ENCODE data around the gene RBM47.

GRCh38 chr4:40412388-40412787 lies 217.3 kb downstream of the RBM47 start:
- TF ChIP-seq CTCF (IDR thresholded peaks at IDR 0.05) (no peak), POLR2A (IDR thresholded peaks at IDR 0.05) (no peak)

Data from thyroid gland (tissue), 4 donors.